SK-N-MC (cell line): Measurements from ENCODE around the gene PTX3.

Experiments
- EZH2 ChIP-seq: fragments of 200-600 bp; sonication (generic); IDR thresholded peaks from one replicate; pipeline ENCODE4 v1.6.1; 2017; ENCODE audit warnings: antibody characterized with exemption
- FOXP2 ChIP-seq: optimal IDR thresholded peaks from 2 replicates; pipeline ENCODE3; 2011; ENCODE audit warnings: mild to moderate bottlenecking, moderate library complexity; ENCODE audit not compliant: insufficient read depth; ENCODE audit errors: extremely low read length, control extremely low read depth
- POLR2AphosphoS5 ChIP-seq: IDR thresholded peaks from 2 replicates; pipeline ENCODE4 v1.6.1; 2012; ENCODE audit warnings: mild to moderate bottlenecking, low read depth, low read length, borderline replicate concordance

- TF ChIP-seq FOXP2 (no peak), POLR2AphosphoS5 (no peak), EZH2 (no peak)
Measured at GRCh38 chr3:157423337-157423736, 13.3 kb upstream of the PTX3 start.
